GM10847 (cell line): ENCODE measurements around the gene ZER1.

Source experiments
- POLR2A ChIP-seq: IDR thresholded peaks from 2 replicates; pipeline ENCODE4 v1.6.1; 2011; ENCODE audit not compliant: insufficient read length; ENCODE audit errors: extremely low read depth

Gene ZER1

GRCh38 chr9:128764361-128764760 is 7.4 kb downstream of the ZER1 start:
- no peak for TF ChIP-seq POLR2A

GRCh38 chr9:128762671-128763449 is 8.9 kb downstream of the ZER1 start:
- no peak for TF ChIP-seq POLR2A

DNA sequence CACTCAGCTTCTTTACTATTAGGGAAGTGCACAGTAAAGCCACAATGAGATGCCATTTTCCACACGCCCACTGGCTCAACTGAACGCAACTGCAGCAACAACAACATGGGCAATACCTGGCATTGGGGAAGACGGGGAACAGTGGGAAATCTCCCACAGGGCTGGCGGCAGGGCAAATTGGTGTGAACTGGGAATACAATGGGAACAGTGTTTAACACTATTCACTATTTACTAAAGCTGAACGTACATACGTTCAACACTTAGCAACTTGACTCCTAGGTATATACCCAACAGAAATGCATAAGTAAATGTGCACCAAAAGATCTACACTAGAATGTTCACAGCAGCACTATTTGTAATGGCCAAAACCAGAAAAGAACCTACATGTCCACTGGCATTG is 14.1 kb downstream of the ZER1 start:
- no peak for TF ChIP-seq POLR2A

DNA sequence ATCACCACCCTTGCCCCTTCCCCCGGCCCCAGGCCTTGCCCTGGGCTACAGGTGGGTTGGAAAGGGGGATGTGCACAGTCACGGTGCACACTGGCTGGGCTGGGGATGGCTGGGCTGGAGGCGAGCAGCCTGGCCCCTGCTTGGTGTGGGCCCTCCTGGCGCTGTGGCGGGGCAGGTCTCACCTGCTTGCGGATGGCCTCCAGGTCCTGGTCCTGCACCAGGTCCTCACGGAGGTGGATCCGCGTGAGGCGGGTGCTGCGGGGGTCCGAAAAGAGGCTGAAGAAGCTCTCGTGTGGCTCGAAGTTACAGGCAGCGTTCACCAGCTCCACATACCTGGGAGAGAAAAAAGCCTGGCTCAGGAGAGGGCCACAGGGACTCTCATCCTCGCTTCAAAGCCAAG is 18.1 kb downstream of the ZER1 start:
- no peak for TF ChIP-seq POLR2A

DNA sequence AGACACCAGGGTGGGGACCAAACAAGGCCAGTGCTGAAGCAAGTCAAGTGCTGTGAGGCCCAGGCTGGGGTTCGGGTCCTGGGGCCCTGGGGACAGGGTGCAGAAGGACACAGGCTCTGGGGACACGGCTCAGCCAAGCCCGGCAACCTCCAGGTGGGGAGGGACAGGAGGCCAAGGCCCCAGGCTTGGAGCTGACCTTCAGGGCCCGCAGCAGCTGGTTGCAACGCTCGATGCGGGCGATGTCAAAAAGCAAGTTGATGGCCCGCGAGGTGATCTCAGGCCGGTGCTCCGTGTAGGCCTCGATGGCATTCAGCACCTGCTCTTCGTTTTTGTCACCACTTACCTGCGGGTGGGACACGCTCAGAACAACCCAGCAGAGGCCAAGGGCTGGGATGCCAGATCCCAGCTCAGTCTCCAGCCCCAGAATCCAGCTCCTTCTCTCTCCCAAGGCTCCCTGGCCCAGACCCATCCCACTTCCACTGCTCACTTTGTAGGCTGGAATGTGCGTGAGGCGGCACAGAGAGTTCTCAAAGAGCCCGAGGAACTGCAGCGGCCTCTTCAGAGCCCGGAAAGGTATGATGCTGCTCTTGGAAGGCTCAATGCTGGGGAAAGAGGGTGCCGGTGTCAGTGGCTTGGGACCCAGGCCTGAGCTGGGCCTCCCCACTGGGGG is 20.7 kb downstream of the ZER1 start:
- TF ChIP-seq POLR2A: no peak

GRCh38 chr9:128747241-128747640 is 24.5 kb downstream of the ZER1 start:
- no peak for TF ChIP-seq POLR2A

GRCh38 chr9:128743421-128743820 is 28.3 kb downstream of the ZER1 start:
- no peak for TF ChIP-seq POLR2A

- TF ChIP-seq POLR2A: no peak
Measured at GRCh38 chr9:128742401-128742800, 29.3 kb downstream of the ZER1 start.

DNA sequence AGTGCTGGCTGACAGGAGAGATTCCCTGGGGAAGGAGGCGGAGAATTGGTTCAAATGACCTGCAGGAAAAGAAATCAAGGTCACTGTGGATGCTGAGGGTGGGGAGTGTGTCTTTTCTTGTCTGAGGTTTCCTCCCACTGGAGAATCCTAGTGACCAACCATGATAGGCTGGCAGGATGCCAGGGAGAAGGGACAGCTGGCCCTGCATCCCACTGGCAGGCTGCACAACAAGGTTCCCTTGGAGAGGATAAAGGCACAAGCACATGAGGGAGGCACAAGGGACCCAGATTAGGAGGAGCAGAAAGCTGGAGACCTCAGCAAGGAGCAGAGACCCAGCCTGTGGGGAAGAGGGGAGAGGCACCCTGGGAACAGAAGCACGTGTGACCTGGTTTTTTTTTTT is 36.4 kb downstream of the ZER1 start:
- TF ChIP-seq POLR2A: no peak

DNA sequence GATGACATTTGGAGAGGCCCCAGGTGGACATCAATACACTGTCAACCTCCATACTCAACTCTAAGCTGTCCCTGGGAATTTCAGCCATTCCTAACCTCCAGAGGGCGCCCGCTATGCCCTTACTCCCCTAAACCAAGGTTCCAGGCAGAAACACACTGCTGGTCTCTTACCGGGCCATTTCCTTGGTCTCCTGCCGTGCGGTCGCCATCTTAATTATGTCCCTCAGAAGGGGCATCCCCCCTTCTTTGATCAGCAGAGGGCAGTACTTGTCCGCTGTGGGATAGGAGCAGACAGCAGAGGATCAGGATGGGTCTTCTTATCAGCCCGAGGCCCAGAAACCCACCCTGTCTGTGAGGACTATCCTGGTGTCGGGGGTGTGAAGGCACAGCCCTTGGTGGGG is 38.5 kb downstream of the ZER1 start:
- no peak for TF ChIP-seq POLR2A

GRCh38 chr9:128732576-128732975 is 39.2 kb downstream of the ZER1 start:
- no peak for TF ChIP-seq POLR2A

DNA sequence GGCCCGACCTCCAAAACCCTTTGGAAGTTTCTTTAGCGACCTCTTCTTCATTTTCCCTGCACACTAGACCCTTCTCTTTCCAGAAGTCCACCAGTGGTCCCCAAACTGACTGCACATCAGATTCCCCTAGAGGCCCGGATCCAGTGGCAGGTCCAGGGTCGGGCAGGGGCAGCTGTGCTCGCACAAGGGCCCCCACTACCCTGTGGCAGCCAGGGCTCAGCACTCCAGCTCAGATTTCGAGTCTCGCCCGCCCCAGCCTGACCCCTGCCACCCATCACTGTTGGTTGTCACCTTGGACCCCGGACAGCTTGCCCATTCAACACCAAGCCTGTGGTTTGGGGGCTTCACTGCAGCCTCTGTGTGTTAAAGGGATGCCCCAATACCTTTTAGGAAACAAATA is 40.0 kb downstream of the ZER1 start:
- TF ChIP-seq POLR2A: no peak

GRCh38 chr9:128731093-128731492 is 40.6 kb downstream of the ZER1 start:
- TF ChIP-seq POLR2A: no peak

DNA sequence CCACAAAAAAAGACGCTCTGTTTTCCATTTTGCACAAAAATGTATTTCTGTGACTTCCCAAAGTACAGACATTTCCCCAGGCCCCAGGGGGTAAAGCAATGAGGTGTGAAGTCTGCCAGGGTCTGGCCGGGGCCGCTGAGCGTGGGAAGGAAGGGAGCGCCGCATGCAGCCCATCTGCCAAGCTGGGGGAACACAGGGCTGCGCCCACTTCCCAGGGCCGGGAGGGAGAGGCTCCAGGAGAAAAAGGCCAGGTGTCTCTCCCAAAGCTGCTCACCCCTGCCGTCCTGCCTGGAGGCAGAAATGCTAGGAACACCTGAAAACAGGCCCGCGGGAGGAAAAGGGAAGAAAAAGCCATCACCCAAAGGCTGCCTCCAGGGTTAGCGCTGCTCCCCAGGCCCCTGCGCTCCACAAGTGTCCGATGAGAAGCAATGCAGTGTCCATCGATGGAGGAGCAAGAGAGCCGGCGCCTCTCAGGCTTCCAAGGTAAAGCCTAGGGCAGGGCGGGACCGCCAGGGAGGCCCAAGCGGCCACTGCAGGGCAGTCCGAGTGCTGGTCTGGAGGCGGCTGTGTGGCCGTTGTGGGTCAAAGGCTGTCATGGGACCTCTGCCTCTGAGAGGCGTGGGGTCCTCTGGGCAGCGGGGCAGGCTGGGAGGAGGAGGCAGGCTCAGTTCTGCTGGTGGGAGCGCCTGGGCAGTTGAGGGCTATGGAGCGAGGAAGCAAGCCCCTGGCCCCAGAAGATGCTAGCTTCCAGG is 41.8 kb downstream of the ZER1 start:
- TF ChIP-seq POLR2A: no peak

DNA sequence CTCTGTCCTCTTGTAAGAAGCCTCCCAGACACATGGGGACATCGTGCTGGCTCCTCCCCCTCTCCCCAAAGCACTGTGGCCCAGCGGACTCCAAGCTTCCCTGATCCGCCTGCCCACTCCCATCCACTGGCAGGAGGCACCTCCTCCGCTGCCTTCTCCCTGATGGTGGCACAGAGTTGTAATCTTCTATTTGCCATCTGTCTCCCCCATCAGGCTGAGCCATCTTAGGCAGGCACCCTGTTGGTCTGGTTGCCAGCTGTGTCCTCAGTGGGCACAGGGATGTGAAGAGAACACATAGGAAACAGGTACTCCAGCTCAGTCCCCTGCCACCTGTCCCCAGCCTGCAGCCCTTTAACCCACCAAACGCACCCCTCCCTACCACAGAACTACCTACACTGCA is 42.4 kb downstream of the ZER1 start:
- TF ChIP-seq POLR2A: no peak

GRCh38 chr9:128728298-128728697 is 43.4 kb downstream of the ZER1 start:
- no peak for TF ChIP-seq POLR2A
